Activated CD8-positive, alpha-beta memory T cell treated with anti-CD3 and anti-CD28 coated beads, Interleukin-2, amount 50 U/mL, for 1 hour (primary cell): ENCODE results near the gene CCDC32.

Source experiments
- DNase-seq: peaks from one replicate; pipeline ENCODE4 v3.0.0-alpha.2; 2020; ENCODE audit errors: extremely low read depth

The CCDC32 gene

GRCh38 chr15:40512440-40512839, 52.4 kb downstream of the CCDC32 start:
- DNase-seq: no peak

- DNase-seq: no peak
Measured at GRCh38 chr15:40511472-40512133, 53.2 kb downstream of the CCDC32 start.

GRCh38 chr15:40511093-40511471, 53.8 kb downstream of the CCDC32 start:
- DNase-seq: peak; percentile 17

GRCh38 chr15:40510201-40510600, 54.6 kb downstream of the CCDC32 start:
- DNase-seq: no peak

- DNase-seq: no peak
Measured at GRCh38 chr15:40508216-40508615, 56.6 kb downstream of the CCDC32 start.

GRCh38 chr15:40506964-40507571, 57.8 kb downstream of the CCDC32 start:
- peak; percentile 16 for DNase-seq
